ENCODE data around the gene SH2B3.

- TF ChIP-seq POLR2A (IDR thresholded peaks at IDR 0.05) (no peak), CTCF (IDR thresholded peaks at IDR 0.05) (no peak)
These were observed 45.8 kb upstream of the SH2B3 start for GRCh38 chr12:111359914-111360276.

Measured in vagina (tissue), 2 donors.